HCT116 (cell line): ENCODE results near the gene KHSRP. TPM values are rescaled to one million over a fixed set of nuclear protein-coding genes. Genes with fewer than 3 reads are reported as not detected.

Source experiments
- ATAC-seq: fragments of 200-7000 bp; cut with Tn5 transposase; 2 replicates; pipeline ENCODE4 v1.9.1; 2020; ENCODE audit warnings: mild to moderate bottlenecking, moderate library complexity
- BruUV-seq: library from RNA; stranded (reverse); fragments of 400-500 nt; replicated peaks from 2 replicates; lab custom pipeline; 2021; lab: Mats Ljungman, UMichigan
- CTCF ChIA-PET: fragments of 300-600 bp; sonication (Branson Sonifier 250); formaldehyde crosslinking; loops from one replicate; lab custom pipeline; 2021; ENCODE audit warnings: antibody characterized with exemption; lab: Charles Lee
- POLR2A ChIA-PET: fragments of 300-600, 350-600 bp; sonication (Branson Sonifier 250); formaldehyde crosslinking; loops from one replicate; lab custom pipeline; 2021; ENCODE audit warnings: antibody characterized with exemption; lab: Charles Lee
- RAD21 ChIA-PET, 2 experiments: fragments of 300-600 bp; sonication (Branson Sonifier 250); formaldehyde crosslinking; loops; one replicate each; lab custom pipeline; 2023; ENCODE audit warnings: low total read pairs in 2 of 2; ENCODE audit not compliant: uncharacterized antibody in 2 of 2, unreplicated experiment in 2 of 2, low non-redundant PET in 1 of 2; lab: Charles Lee
- DNase-seq: peaks from one replicate; pipeline ENCODE4 v3.0.0-alpha.2; 2010; ENCODE audit warnings: low read depth, low spot score
- H2AFZ ChIP-seq: fragments of 200-600 bp; shearing (Covaris generic), sonication (generic); 2 replicates; pipeline ENCODE4 v1.6.1; 2017; ENCODE audit warnings: low read depth, mixed run types, mixed read lengths, antibody characterized with exemption, low read length; ENCODE audit not compliant: poor library complexity, severe bottlenecking
- H3K27ac ChIP-seq: 2 replicates; pipeline ENCODE4 v1.5.1; 2012; ENCODE audit warnings: low read depth, low read length
- H3K27me3 ChIP-seq: fragments of 200-600 bp; sonication (generic); 2 replicates; pipeline ENCODE4 v1.6.1; 2016; ENCODE audit warnings: mixed run types, low read length, mixed read lengths; ENCODE audit not compliant: insufficient read depth
- H3K36me3 ChIP-seq, 2 experiments: fragments of 200-500 bp in 1 of 2; fragments of 200-600 bp in 1 of 2; sonication (Bioruptor generic) in 1 of 2; sonication (generic) in 1 of 2; 2 replicates each; pipeline versions ENCODE4 v1.5.1 to v1.6.1; 2014 to 2016; ENCODE audit warnings: low read length in 2 of 2, inconsistent platforms in 1 of 2, mixed read lengths in 1 of 2, mixed run types in 1 of 2; ENCODE audit not compliant: insufficient read depth in 2 of 2, control insufficient read depth in 1 of 2
- H3K4me1 ChIP-seq, 2 experiments: fragments of 200-600 bp in 1 of 2; sonication (generic) in 1 of 2; 2 replicates each; pipeline versions ENCODE4 v1.5.1 to v1.6.1; 2012 to 2017; ENCODE audit warnings: low read length in 2 of 2, inconsistent platforms in 1 of 2, mild to moderate bottlenecking in 1 of 2, mixed read lengths in 1 of 2, mixed run types in 1 of 2, moderate library complexity in 1 of 2; ENCODE audit not compliant: insufficient read depth in 2 of 2, control insufficient read depth in 1 of 2
- H3K4me2 ChIP-seq: fragments of 200-600 bp; sonication (generic); 2 replicates; pipeline ENCODE4 v1.6.1; 2017; ENCODE audit warnings: mixed run types, low read length, mixed read lengths
- H3K4me3 ChIP-seq, 2 experiments: fragments of 200-600 bp in 1 of 2; sonication (generic) in 1 of 2; replicated peaks in 1 of 2; 2 replicates each; pipeline ENCODE4 v1.5.1; 2011 to 2016; ENCODE audit warnings: low read length in 2 of 2, control low read depth in 1 of 2, low read depth in 1 of 2, mild to moderate bottlenecking in 1 of 2, mixed read lengths in 1 of 2, mixed run types in 1 of 2
- H3K79me2 ChIP-seq: fragments of 200-600 bp; sonication (generic); 2 replicates; pipeline ENCODE4 v1.6.1; 2017; ENCODE audit warnings: mild to moderate bottlenecking, mixed run types, low read length, moderate library complexity, mixed read lengths; ENCODE audit not compliant: insufficient read depth
- H3K9ac ChIP-seq: fragments of 200-600 bp; sonication (generic); 2 replicates; pipeline ENCODE4 v1.6.1; 2016; ENCODE audit warnings: low read length, mixed read lengths
- H3K9me2 ChIP-seq: fragments of 200-600 bp; sonication (generic), shearing (Covaris generic); 2 replicates; pipeline ENCODE4 v1.6.1; 2017; ENCODE audit warnings: mixed run types, mild to moderate bottlenecking, moderate library complexity; ENCODE audit not compliant: insufficient read depth
- H3K9me3 ChIP-seq, 2 experiments: fragments of 200-500 bp in 1 of 2; fragments of 200-600 bp in 1 of 2; sonication (Bioruptor generic) in 1 of 2; sonication (generic) in 1 of 2; 2 replicates each; pipeline ENCODE4 v1.6.1; 2014 to 2017; ENCODE audit warnings: low read length in 2 of 2, mixed read lengths in 2 of 2, inconsistent platforms in 1 of 2, low read depth in 1 of 2, mild to moderate bottlenecking in 1 of 2, mixed run types in 1 of 2, moderate library complexity in 1 of 2; ENCODE audit not compliant: control insufficient read depth in 1 of 2, insufficient read depth in 1 of 2
- H4K20me1 ChIP-seq: fragments of 200-600 bp; sonication (generic), shearing (Covaris generic); 2 replicates; pipeline ENCODE4 v1.6.1; 2017; ENCODE audit warnings: mixed run types, mild to moderate bottlenecking, moderate library complexity; ENCODE audit not compliant: insufficient read depth
- CBX3 ChIP-seq: IDR thresholded peaks from 2 replicates; pipeline ENCODE4 v1.6.1; 2012; ENCODE audit warnings: low read depth
- EGR1 ChIP-seq: IDR thresholded peaks from 2 replicates; pipeline ENCODE4 v1.6.1; 2012; ENCODE audit warnings: low read depth
- ELF1 ChIP-seq: IDR thresholded peaks from 2 replicates; pipeline ENCODE4 v1.6.1; 2012; ENCODE audit warnings: low read depth, borderline replicate concordance
- EZH2 ChIP-seq: fragments of 200-600 bp; sonication (generic); IDR thresholded peaks from 2 replicates; pipeline ENCODE4 v1.6.1; 2017; ENCODE audit warnings: antibody characterized with exemption, mixed run types
- EZH2phosphoT487 ChIP-seq: fragments of 200-600 bp; IDR thresholded peaks from 2 replicates; pipeline ENCODE4 v1.6.1; 2018; ENCODE audit warnings: antibody characterized with exemption, borderline replicate concordance
- JUND ChIP-seq: IDR thresholded peaks from 2 replicates; pipeline ENCODE4 v1.6.1; 2012
- POLR2A ChIP-seq: IDR thresholded peaks from 2 replicates; pipeline ENCODE4 v1.7.0; 2011; ENCODE audit warnings: borderline replicate concordance; ENCODE audit not compliant: insufficient read depth, insufficient read length; ENCODE audit errors: extremely low read depth
- SIN3A ChIP-seq: IDR thresholded peaks from 2 replicates; pipeline ENCODE4 v1.6.1; 2012; ENCODE audit warnings: low read depth
- SRF ChIP-seq: IDR thresholded peaks from 2 replicates; pipeline ENCODE4 v1.6.1; 2012; ENCODE audit warnings: low read depth
- TCF7L2 ChIP-seq: IDR thresholded peaks from 2 replicates; pipeline ENCODE4 v1.7.0; 2011; ENCODE audit warnings: borderline replicate concordance, inconsistent platforms; ENCODE audit not compliant: insufficient read depth, insufficient read length; ENCODE audit errors: extremely low read depth
- YY1 ChIP-seq: IDR thresholded peaks from 2 replicates; pipeline ENCODE4 v1.6.1; 2011; ENCODE audit warnings: low read length, low read depth, moderate library complexity, mild to moderate bottlenecking; ENCODE audit not compliant: insufficient replicate concordance; ENCODE audit errors: extremely low read depth
- ZFX ChIP-seq: fragments of 450-650 bp; IDR thresholded peaks from 2 replicates; pipeline ENCODE4 v1.6.1; 2017
- intact Hi-C: fragments of 100-400 bp; cut with micrococcal nuclease; formaldehyde crosslinking; loops from 2 replicates; pipeline ENCODE4 v1.10.0; 2022
- total RNA-seq: library from RNA; stranded (reverse); gene quantifications from one replicate; pipeline ENCODE4 v1.2.1, GENCODE V29; 2021; ENCODE audit not compliant: unreplicated experiment
- TF ChIP-seq, protein P1 (sequence below): IDR thresholded peaks from 2 replicates; pipeline ENCODE4 v1.6.1; 2012
- TF ChIP-seq, protein P2 (sequence below), 3 experiments: fragments of 200-600 bp in 1 of 3; sonication (generic) in 1 of 3; IDR thresholded peaks in 2 of 3; conservative IDR thresholded peaks in 1 of 3; 2 replicates each; pipeline ENCODE4 v1.5.1; 2012 to 2017; ENCODE audit warnings: low read depth in 2 of 3, low read length in 2 of 3, antibody characterized with exemption in 1 of 3, borderline replicate concordance in 1 of 3, control low read depth in 1 of 3, mild to moderate bottlenecking in 1 of 3, mixed read lengths in 1 of 3, mixed run types in 1 of 3, moderate library complexity in 1 of 3; ENCODE audit not compliant: insufficient read depth in 1 of 3
- TF ChIP-seq, protein P3 (sequence below): IDR thresholded peaks from 2 replicates; pipeline ENCODE4 v1.6.1; 2012; ENCODE audit warnings: low read depth
- TF ChIP-seq, protein P4 (sequence below): IDR thresholded peaks from 2 replicates; pipeline ENCODE4 v1.6.1; 2011; ENCODE audit warnings: mild to moderate bottlenecking, low read length, moderate library complexity; ENCODE audit not compliant: insufficient replicate concordance; ENCODE audit errors: extremely low read depth

Gene KHSRP
- total RNA-seq, 1 experiment from 2014 or later, result 553 TPM

DNA sequence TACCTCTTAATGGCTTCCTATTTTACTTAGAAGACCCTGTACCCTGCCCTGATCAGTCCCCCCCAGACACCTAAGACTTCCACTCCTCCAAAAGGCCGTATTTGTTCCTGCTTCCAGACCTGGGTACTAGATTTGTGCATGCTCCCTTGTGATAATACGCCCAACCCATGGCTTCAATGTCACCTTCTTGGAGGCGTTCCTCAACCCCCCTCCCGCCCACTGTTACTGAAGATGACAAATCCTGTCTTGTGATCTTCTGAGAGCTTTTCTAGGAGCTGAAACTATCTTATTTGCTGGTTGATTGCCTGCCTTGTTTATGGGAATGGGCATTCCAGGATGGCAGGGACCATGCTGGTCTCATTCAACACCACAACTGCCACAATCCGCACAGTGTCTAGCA lies 25.6 kb upstream of the KHSRP start:
- Histone ChIP-seq H3K4me1 (no peaks in the 10 kb centered on the region), H3K27me3 (no peaks in the 10 kb centered on the region), H3K79me2 (no peaks in the 10 kb centered on the region), H3K9me3 (peaks cover 0 to 17% of the 10 kb centered on the region in 2 experiments; a peak in 2 of 4 replicates), H3K4me2 (no peak overlapping the region), H3K9me2 (no peaks in the 10 kb centered on the region), H2AFZ (no peak overlapping the region), H3K27ac (no peak overlapping the region), H3K4me3 (no peak overlapping the region), H3K36me3 (peaks cover 7 to 17% of the 10 kb centered on the region in 2 experiments)
- DNase-seq, result no peak
- RAD21 ChIA-PET, result no interaction called here
- CTCF ChIA-PET, result no interaction called here
- POLR2A ChIA-PET, result no interaction called here
- TF ChIP-seq EZH2phosphoT487 (no peak), POLR2A (no peak), ELF1 (no peak), YY1 (no peak), TCF7L2 (no peak), SRF (no peak), CBX3 (no peak), EZH2 (no peak), SIN3A (no peak), ZFX (no peak), EGR1 (no peak), JUND (no peak)
- TF ChIP-seq, protein P1, sequence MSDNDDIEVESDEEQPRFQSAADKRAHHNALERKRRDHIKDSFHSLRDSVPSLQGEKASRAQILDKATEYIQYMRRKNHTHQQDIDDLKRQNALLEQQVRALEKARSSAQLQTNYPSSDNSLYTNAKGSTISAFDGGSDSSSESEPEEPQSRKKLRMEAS, result no peak
- TF ChIP-seq, protein P2, sequence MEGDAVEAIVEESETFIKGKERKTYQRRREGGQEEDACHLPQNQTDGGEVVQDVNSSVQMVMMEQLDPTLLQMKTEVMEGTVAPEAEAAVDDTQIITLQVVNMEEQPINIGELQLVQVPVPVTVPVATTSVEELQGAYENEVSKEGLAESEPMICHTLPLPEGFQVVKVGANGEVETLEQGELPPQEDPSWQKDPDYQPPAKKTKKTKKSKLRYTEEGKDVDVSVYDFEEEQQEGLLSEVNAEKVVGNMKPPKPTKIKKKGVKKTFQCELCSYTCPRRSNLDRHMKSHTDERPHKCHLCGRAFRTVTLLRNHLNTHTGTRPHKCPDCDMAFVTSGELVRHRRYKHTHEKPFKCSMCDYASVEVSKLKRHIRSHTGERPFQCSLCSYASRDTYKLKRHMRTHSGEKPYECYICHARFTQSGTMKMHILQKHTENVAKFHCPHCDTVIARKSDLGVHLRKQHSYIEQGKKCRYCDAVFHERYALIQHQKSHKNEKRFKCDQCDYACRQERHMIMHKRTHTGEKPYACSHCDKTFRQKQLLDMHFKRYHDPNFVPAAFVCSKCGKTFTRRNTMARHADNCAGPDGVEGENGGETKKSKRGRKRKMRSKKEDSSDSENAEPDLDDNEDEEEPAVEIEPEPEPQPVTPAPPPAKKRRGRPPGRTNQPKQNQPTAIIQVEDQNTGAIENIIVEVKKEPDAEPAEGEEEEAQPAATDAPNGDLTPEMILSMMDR (IDR thresholded peaks at IDR 0.05 in 2 of 3, conservative IDR thresholded peaks at IDR 0.05 in 1 of 3; ENCODE audit: borderline replicate concordance in 1 of 3, insufficient read depth in 1 of 3, low read depth in 2 of 3, low read length in 2 of 3), result no peak
- TF ChIP-seq, protein P3, sequence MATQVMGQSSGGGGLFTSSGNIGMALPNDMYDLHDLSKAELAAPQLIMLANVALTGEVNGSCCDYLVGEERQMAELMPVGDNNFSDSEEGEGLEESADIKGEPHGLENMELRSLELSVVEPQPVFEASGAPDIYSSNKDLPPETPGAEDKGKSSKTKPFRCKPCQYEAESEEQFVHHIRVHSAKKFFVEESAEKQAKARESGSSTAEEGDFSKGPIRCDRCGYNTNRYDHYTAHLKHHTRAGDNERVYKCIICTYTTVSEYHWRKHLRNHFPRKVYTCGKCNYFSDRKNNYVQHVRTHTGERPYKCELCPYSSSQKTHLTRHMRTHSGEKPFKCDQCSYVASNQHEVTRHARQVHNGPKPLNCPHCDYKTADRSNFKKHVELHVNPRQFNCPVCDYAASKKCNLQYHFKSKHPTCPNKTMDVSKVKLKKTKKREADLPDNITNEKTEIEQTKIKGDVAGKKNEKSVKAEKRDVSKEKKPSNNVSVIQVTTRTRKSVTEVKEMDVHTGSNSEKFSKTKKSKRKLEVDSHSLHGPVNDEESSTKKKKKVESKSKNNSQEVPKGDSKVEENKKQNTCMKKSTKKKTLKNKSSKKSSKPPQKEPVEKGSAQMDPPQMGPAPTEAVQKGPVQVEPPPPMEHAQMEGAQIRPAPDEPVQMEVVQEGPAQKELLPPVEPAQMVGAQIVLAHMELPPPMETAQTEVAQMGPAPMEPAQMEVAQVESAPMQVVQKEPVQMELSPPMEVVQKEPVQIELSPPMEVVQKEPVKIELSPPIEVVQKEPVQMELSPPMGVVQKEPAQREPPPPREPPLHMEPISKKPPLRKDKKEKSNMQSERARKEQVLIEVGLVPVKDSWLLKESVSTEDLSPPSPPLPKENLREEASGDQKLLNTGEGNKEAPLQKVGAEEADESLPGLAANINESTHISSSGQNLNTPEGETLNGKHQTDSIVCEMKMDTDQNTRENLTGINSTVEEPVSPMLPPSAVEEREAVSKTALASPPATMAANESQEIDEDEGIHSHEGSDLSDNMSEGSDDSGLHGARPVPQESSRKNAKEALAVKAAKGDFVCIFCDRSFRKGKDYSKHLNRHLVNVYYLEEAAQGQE, result no peak
- TF ChIP-seq, protein P4, sequence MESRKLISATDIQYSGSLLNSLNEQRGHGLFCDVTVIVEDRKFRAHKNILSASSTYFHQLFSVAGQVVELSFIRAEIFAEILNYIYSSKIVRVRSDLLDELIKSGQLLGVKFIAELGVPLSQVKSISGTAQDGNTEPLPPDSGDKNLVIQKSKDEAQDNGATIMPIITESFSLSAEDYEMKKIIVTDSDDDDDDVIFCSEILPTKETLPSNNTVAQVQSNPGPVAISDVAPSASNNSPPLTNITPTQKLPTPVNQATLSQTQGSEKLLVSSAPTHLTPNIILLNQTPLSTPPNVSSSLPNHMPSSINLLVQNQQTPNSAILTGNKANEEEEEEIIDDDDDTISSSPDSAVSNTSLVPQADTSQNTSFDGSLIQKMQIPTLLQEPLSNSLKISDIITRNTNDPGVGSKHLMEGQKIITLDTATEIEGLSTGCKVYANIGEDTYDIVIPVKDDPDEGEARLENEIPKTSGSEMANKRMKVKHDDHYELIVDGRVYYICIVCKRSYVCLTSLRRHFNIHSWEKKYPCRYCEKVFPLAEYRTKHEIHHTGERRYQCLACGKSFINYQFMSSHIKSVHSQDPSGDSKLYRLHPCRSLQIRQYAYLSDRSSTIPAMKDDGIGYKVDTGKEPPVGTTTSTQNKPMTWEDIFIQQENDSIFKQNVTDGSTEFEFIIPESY, result no peak
- TF ChIP-seq, all 23 proteins: peak for 0
- ATAC-seq, result no peak
- Histone ChIP-seq H4K20me1 (no peaks in the 10 kb centered on the region), H3K9ac (no peak overlapping the region)
- no TSS peak for BruUV-seq
- intact Hi-C loops, result no loop called here
